Fibroblast of mammary gland (primary cell): ENCODE results near the gene CCL4.
"Not testable (repeated sequence)": the region's sequence is repeated elsewhere in the genome, so short reads cannot be mapped to it uniquely, and the experiment has no call there.

Source experiments
- DNase-seq: peaks from one replicate; pipeline ENCODE4 v3.0.0-alpha.2; 2010; ENCODE audit warnings: low read depth
- H3K4me3 ChIP-seq: 2 replicates; pipeline ENCODE4 v1.5.1; 2011; ENCODE audit warnings: low read depth, mild to moderate bottlenecking, low read length, moderate library complexity; ENCODE audit not compliant: control insufficient read depth
- TF ChIP-seq, protein P1 (sequence below): conservative IDR thresholded peaks from 2 replicates; pipeline ENCODE4 v1.5.1; 2011; ENCODE audit warnings: low read depth, low read length, inconsistent platforms; ENCODE audit not compliant: control insufficient read depth, insufficient read depth

Gene CCL4

DNA sequence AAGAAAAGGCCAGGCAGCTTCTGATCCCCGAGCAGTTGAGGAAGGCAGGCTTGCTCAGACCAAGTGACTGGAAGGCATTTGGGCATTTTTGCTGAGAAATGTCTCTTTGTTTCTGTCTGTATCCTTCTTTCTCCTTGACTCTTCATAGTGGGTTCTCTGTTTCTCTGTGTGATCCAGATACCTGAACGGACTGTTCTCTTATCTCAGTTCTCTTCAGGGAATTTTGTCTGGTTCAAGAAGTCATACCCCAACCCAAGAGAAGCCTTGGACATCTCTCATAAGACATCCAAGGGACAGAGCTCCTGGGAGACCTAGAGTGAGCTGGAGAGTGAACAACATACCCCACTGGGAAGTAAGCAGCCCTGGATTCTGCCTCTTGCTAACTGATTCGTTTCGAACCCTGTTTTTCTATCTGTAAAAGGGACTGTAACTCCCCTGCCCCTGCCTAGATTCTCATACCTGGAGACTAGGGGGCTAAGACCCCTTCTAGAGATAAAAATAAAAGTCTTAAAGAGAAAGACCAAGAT lies 14.2 kb upstream of the CCL4 start:
- no peak for DNase-seq
- no peak overlapping the region for H3K4me3 ChIP-seq
- TF ChIP-seq, protein P1, sequence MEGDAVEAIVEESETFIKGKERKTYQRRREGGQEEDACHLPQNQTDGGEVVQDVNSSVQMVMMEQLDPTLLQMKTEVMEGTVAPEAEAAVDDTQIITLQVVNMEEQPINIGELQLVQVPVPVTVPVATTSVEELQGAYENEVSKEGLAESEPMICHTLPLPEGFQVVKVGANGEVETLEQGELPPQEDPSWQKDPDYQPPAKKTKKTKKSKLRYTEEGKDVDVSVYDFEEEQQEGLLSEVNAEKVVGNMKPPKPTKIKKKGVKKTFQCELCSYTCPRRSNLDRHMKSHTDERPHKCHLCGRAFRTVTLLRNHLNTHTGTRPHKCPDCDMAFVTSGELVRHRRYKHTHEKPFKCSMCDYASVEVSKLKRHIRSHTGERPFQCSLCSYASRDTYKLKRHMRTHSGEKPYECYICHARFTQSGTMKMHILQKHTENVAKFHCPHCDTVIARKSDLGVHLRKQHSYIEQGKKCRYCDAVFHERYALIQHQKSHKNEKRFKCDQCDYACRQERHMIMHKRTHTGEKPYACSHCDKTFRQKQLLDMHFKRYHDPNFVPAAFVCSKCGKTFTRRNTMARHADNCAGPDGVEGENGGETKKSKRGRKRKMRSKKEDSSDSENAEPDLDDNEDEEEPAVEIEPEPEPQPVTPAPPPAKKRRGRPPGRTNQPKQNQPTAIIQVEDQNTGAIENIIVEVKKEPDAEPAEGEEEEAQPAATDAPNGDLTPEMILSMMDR: no peak

DNA sequence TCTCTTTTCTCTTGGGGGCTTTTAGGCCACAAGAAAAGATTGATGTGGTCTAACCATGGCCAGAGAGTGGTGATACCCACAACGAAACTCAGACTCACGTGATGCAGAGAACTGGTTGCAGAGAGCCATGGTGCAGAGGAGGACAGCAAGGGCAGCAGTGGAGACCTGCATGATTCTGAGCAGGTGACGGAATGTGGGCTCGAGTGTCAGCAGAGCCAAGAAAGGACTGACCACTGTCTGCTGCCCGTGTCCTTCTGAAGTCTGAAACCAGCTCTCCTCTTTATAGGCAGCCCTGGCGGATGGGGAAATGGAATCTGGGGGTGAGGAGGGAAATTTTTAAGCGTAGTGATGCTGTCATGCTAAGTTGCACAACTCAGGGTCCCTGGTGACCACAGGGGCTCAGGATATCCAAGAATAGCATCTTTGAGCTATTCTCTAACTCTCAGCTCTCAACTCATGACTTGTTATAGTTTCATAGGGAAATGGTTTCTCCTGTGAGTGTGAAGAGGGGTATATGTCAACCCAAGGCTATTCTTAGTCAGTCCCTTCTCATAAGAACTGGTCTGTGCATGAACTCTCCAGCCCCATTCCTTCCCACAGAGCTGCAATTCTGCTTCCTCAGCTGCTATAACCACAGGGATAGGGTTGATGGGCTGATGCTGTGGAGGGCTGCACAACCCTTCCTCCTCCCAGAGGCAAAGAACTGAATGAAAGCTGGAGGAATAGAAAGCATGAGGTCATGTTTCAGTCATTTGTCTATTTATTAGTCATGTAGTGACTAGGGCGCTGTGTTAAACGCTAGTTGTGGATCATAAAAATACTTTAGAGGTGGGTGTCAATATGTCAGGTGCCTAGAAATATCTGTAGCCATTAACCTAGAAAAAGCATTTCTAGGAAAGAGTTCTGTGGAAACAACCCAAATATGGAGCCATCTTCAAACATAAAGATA lies 13.5 kb upstream of the CCL4 start, which contains the start of gene CCL3:
Gene CCL3 (minus strand): TSS at position 256 of the 949 bp plus-strand sequence. CDS start 85 bp downstream, at position 171.
- TF ChIP-seq, protein P1: no peak
- no peak within 1 kb of the TSS for H3K4me3 ChIP-seq
- no peak for DNase-seq

DNA sequence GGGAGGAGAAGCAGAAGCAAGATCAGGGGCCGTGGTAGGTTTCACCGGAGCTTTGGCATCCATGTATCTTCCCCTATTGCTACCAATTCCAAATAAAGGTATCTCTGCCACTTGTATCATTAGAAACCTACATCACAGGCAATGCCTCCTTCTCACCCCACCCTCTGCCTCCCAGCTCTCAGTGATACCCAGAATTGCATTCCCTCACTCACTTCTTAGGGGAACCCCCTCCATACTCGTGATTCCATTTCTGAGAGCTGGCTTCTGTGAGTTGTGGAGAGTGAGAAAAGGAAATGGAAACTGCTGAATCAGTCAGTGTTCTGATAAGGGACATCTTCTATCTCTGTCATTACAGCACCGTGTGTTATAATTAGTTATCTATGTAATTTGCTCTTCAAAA lies 11.4 kb upstream of the CCL4 start:
- TF ChIP-seq, protein P1: no peak
- H3K4me3 ChIP-seq: no peak overlapping the region
- DNase-seq: no peak

DNA sequence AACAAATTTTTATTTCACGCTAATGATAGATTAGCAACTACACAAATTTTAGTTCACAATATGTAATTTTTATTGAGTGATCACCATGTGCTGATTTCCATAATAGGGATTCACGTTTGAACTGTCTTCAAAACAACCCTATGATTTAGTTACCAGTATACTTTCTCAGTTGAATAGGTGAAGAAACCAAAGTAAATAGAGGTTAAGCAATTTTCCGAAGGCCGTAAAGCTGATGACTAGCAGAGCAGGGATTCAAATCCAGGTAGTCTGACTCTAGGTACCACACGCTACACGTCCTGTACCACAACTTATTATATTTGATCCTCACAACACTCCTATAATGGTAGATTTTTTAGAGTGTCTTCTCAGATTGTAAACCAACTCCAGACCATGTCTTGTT lies 10.9 kb upstream of the CCL4 start:
- DNase-seq, H3K4me3 ChIP-seq: not testable (repeated sequence)

DNA sequence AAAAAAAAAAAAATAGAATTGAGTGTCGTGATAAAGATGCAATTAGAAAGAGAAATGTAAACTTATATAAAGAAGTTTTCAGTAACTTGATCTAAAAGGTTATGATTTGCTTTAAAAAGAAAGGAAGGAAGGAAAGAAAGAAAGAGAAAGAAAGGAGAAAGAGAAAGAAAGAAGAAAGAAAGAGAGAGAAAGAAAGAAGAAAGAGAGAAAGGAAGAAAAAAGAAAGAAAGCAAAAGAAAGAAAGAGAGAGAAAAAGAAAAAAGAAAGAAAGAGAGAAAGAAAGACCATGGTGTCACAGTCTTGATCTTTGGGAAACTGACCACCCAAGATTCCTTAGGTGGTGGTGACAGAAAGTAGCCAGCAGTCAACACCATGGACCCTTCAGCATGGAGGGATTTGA lies 9.4 kb upstream of the CCL4 start:
- DNase-seq: no peak
- TF ChIP-seq, protein P1: no peak
- no peak overlapping the region for H3K4me3 ChIP-seq

DNA sequence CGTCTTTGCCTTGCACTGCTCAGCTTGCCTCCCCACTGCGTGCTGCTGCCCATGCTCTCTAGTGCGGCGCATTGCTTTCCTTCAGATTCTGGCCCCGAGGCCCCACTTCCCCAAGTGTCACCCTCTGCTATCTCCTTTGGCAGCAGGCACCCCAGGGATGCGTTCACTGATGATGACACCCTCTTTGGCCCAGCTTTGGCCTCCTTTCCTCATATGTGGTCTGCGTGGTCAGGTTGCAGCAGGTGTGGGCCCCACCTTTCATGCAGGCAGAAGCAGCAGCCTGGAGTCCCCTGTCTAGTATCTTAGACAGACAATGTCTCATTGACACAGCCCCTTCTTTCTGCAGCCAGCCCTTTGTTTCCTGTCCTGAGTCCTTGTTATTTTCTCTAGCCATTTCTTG lies 8.9 kb upstream of the CCL4 start:
- TF ChIP-seq, protein P1: no peak
- H3K4me3 ChIP-seq: no peak overlapping the region
- DNase-seq: no peak

DNA sequence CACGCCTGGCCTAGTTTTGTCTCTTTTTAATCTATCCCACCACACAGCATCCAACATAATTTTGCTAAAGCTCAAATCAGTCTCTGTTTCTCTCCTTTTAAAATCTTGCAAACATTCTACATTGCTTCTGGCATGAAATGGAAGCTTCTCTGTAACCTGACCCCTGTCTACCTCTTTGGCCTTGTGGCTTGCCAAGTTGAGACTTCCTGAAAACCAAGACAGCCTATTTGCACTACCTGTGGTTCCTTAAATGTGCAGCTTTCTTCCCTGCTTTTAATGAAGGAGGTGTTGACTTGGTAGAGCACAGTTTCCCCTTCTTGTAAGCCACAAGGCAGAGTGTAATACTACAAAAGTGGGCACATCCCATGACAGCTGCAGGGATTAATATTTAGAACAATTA lies 7.6 kb upstream of the CCL4 start:
- H3K4me3 ChIP-seq: no peak overlapping the region
- no peak for DNase-seq
- TF ChIP-seq, protein P1: no peak

DNA sequence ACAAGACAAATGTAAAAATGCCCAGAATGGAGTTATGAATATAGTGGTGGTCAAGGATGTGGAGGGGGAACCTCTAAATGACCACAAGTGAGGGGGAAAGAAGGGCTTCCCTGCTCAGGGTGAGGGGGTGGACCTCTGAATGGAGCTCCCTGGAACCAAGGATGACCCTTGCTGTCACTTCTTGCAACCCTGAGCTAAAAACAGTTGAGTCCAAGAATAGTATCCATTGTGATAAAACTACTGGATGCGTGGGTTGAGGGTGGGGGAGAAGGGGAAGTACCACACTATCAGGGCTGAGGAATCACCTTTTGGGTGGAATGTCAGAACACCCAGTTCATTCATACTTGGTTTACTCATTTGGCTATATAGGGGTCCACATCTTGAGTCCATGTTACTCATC lies 4.6 kb upstream of the CCL4 start:
- not testable (repeated sequence) for DNase-seq, H3K4me3 ChIP-seq

DNA sequence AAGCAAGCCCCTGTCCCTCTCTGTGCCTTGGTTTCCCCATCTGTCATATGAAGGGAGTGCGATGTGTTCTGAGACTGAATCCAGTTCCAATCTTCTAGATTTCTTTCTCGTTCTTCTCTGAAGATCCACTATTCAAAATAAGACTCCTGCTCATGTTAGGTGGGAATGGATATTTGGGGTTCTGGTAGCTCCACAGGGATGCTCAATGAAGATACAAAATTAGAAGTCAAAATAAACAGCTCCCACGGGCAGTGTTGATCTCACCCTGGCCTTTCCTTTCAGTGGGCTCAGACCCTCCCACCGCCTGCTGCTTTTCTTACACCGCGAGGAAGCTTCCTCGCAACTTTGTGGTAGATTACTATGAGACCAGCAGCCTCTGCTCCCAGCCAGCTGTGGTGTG lies 619 bp downstream of the CCL4 start:
- not testable (repeated sequence) for H3K4me3 ChIP-seq, DNase-seq
